ENCODE data around the gene C12orf43. TPM values are rescaled to one million over a fixed set of nuclear protein-coding genes. Genes with fewer than 3 reads are reported as not detected.

C12orf43 gene
- total and polyA plus RNA-seq, 2 donors from 2014 or later, result 10.3 to 15.6 TPM

DNA sequence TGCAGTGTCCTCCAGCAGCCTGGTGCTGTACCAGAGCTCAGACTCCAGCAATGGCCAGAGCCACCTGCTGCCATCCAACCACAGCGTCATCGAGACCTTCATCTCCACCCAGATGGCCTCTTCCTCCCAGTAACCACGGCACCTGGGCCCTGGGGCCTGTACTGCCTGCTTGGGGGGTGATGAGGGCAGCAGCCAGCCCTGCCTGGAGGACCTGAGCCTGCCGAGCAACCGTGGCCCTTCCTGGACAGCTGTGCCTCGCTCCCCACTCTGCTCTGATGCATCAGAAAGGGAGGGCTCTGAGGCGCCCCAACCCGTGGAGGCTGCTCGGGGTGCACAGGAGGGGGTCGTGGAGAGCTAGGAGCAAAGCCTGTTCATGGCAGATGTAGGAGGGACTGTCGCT lies 15.2 kb downstream of the C12orf43 start:
- Histone ChIP-seq H3K4me1 (ENCODE audit: control insufficient read depth in 2 of 3, insufficient read depth in 2 of 3, low read depth in 1 of 3, low read length in 3 of 3) (peaks cover 0 to 6% (median 5%) of the 10 kb centered on the region in 3 donors), H3K36me3 (ENCODE audit: control insufficient read depth in 2 of 3, insufficient read depth in 3 of 3, low read length in 3 of 3) (peaks cover 0 to 36% (median 0%) of the 10 kb centered on the region in 3 donors)

DNA sequence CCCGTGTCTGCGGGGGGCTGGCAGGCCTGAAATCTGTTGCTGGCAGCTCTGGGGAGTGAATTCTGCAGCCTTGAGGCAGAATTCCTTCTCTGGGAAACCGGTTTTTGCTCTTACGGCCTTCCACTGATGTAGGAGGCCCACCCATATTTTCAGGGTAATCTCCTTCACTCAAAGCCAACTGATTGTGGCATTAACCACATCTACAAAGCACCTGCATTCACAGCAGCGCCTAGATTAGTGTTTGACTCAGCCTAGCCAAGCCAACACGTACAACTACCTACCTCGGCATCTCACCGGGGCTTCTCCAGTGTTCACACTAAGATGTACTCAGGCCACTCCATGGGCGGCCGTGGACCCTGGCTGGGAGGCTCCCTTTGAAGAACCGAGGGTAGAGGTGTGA lies 15.8 kb downstream of the C12orf43 start:
- peaks cover 0 to 42% (median 2%) of the 10 kb centered on the region in 3 donors for H3K36me3 ChIP-seq (ENCODE audit: control insufficient read depth in 2 of 3, insufficient read depth in 3 of 3, low read length in 3 of 3)
- H3K9ac ChIP-seq (ENCODE audit: low read length in 3 of 3), result no peak overlapping the region
- FAIRE-seq (no peak), DNase-seq (peak in 1 of 5 donors; percentile 23)
- TF ChIP-seq, protein P1, sequence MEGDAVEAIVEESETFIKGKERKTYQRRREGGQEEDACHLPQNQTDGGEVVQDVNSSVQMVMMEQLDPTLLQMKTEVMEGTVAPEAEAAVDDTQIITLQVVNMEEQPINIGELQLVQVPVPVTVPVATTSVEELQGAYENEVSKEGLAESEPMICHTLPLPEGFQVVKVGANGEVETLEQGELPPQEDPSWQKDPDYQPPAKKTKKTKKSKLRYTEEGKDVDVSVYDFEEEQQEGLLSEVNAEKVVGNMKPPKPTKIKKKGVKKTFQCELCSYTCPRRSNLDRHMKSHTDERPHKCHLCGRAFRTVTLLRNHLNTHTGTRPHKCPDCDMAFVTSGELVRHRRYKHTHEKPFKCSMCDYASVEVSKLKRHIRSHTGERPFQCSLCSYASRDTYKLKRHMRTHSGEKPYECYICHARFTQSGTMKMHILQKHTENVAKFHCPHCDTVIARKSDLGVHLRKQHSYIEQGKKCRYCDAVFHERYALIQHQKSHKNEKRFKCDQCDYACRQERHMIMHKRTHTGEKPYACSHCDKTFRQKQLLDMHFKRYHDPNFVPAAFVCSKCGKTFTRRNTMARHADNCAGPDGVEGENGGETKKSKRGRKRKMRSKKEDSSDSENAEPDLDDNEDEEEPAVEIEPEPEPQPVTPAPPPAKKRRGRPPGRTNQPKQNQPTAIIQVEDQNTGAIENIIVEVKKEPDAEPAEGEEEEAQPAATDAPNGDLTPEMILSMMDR (IDR thresholded peaks at IDR 0.05; ENCODE audit: borderline replicate concordance, extremely low read depth, insufficient read depth), result no peak
- no peaks in the 10 kb centered on the region for H3K27me3 ChIP-seq (ENCODE audit: control insufficient read depth, insufficient read depth, low read length)
- no peak overlapping the region for H3K27ac ChIP-seq (ENCODE audit: low read depth in 2 of 2, low read length in 2 of 2)
- intact Hi-C loops (cut with DNase I), result no loop called here
- H3K4me1 ChIP-seq (ENCODE audit: control insufficient read depth in 2 of 3, insufficient read depth in 2 of 3, low read depth in 1 of 3, low read length in 3 of 3), result peaks cover 0 to 6% (median 5%) of the 10 kb centered on the region in 3 donors
- H3K9me3 ChIP-seq (ENCODE audit: control insufficient read depth in 2 of 3, insufficient read depth in 1 of 3, low read length in 3 of 3), result no peaks in the 10 kb centered on the region
- no peak overlapping the region for H3K4me3 ChIP-seq (ENCODE audit: low read length in 3 of 3)

More for the DNA sequence above, 15.2 kb downstream of the C12orf43 start:
- H3K4me3 ChIP-seq (ENCODE audit: low read length in 3 of 3), result no peak overlapping the region
- no peak for FAIRE-seq
- TF ChIP-seq, protein P1 (IDR thresholded peaks at IDR 0.05; ENCODE audit: borderline replicate concordance, extremely low read depth, insufficient read depth), result no peak
- H3K9ac ChIP-seq (ENCODE audit: low read length in 3 of 3), result no peak overlapping the region
- intact Hi-C loops (cut with DNase I), result no loop called here
- H3K27ac ChIP-seq (ENCODE audit: low read depth in 2 of 2, low read length in 2 of 2), result no peak overlapping the region
- H3K27me3 ChIP-seq (ENCODE audit: control insufficient read depth, insufficient read depth, low read length), result no peaks in the 10 kb centered on the region
- DNase-seq, result no peak
- no peaks in the 10 kb centered on the region for H3K9me3 ChIP-seq (ENCODE audit: control insufficient read depth in 2 of 3, insufficient read depth in 1 of 3, low read length in 3 of 3)

DNA sequence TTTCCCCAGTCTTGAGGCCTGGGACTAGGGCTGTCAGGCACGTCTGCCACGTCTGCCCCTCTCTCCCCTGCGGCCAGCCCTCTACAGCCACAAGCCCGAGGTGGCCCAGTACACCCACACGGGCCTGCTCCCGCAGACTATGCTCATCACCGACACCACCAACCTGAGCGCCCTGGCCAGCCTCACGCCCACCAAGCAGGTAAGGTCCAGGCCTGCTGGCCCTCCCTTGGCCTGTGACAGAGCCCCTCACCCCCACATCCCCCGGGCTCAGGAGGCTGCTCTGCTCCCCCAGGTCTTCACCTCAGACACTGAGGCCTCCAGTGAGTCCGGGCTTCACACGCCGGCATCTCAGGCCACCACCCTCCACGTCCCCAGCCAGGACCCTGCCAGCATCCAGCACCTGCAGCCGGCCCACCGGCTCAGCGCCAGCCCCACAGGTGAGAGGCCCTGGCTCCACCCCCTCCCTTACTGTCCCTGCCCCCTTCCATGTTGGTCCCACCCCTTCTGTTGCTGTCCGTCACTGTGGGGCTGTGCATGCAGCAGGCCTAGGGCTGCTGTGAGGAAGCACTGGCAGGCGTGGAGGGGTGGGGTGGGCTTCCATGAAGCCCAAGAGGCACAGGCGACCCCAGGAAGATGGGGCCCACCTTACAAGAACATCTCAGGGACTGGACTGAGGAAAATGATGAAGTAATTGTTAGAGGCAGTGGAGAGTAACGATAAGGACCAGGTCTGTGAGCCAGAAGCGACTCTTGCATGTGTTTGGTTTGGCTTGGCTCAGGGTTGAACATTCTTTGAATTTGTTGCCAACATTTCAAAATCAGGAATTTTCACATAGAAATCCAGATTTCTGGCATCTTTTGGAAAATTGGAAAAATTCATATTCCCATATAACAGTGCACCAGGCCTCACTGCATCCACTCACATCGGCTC lies 16.8 kb downstream of the C12orf43 start:
- TF ChIP-seq, protein P1 (IDR thresholded peaks at IDR 0.05; ENCODE audit: borderline replicate concordance, extremely low read depth, insufficient read depth), result no peak
- H3K9me3 ChIP-seq (ENCODE audit: control insufficient read depth in 2 of 3, insufficient read depth in 1 of 3, low read length in 3 of 3), result no peaks in the 10 kb centered on the region
- no peak overlapping the region for H3K27ac ChIP-seq (ENCODE audit: low read depth in 2 of 2, low read length in 2 of 2)
- peaks cover 2 to 50% (median 12%) of the 10 kb centered on the region in 3 donors for H3K36me3 ChIP-seq (ENCODE audit: control insufficient read depth in 2 of 3, insufficient read depth in 3 of 3, low read length in 3 of 3)
- no peak overlapping the region for H3K9ac ChIP-seq (ENCODE audit: low read length in 3 of 3)
- no peak for FAIRE-seq
- no peak overlapping the region for H3K4me3 ChIP-seq (ENCODE audit: low read length in 3 of 3)
- peaks cover 0 to 6% (median 5%) of the 10 kb centered on the region in 3 donors for H3K4me1 ChIP-seq (ENCODE audit: control insufficient read depth in 2 of 3, insufficient read depth in 2 of 3, low read depth in 1 of 3, low read length in 3 of 3)
- peak in 1 of 5 donors; percentile 17 for DNase-seq
- intact Hi-C loops (cut with DNase I), result no loop called here
- H3K27me3 ChIP-seq (ENCODE audit: control insufficient read depth, insufficient read depth, low read length), result no peaks in the 10 kb centered on the region

Measured in kidney (tissue), 14 donors.